ENCODE measurements around the gene FGF12. TPM values are rescaled to one million over a fixed set of nuclear protein-coding genes. Genes with fewer than 3 reads are reported as not detected.

The FGF12 gene
- total RNA-seq, 1 donor from 2014 or later, result 9.8 TPM

DNA sequence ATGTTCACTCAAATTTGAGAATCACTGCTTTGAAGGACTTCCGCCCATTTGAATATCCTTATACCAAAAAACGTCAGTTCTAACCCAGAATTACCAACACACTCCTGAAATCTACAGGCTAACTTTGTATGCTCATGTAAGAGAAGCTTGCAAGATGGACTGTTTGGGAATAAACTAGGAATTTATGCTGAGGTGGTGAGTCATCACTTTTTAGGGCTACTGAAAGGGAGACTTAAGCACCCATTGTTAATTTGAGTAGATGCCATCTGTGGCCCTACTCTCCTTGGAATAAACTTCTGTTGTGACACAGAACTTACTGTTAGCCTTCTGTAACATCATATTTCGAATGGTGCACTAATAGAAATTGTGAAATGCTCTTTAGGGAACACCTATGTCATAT is 74.6 kb downstream of the FGF12 start:
- no peaks in the 10 kb centered on the region for H3K9me3 Mint-ChIP-seq
- no peaks in the 10 kb centered on the region for H3K27me3 Mint-ChIP-seq
- H3K4me3 Mint-ChIP-seq, result no peak overlapping the region
- no peaks in the 10 kb centered on the region for H3K36me3 Mint-ChIP-seq
- DNase-seq (ENCODE audit: extremely low spot score, unreplicated experiment), result no peak
- no peaks in the 10 kb centered on the region for H3K4me1 Mint-ChIP-seq (ENCODE audit: unreplicated experiment)
- no peak overlapping the region for H3K27ac Mint-ChIP-seq
- TF ChIP-seq CTCF (conservative IDR thresholded peaks at IDR 0.05), result no peak

DNA sequence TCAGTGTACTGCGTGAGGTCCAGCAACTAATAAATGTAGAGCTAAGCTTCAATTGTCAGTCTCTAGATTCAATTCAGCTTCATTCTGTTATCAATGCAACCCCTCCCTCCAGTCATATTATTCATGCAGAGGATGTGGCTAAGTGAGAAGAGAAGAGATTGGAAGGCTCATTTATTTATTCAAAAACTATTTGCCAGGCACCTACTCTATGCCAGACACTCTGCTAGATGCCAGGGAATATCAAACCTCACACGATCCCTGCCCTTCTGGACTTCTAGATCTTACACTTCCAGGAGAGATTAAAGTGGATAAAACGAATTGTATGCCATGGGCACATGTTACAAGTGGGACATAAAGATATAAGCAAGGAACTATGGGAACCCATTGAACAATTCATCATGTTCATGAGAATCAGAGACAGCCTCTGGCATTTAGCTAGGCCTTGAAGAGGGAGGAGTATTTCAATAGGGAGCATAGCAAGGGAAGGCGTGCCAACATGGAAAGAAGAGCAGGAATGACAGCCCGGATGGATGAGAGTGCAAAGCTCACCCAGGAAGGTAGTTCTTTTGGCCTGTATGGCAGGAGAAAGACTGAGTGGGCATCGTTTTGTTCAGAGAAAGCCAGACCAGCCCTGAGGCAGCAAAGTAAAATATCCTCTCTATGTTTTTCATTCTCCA is 75.4 kb downstream of the FGF12 start:
- no peak for TF ChIP-seq CTCF (conservative IDR thresholded peaks at IDR 0.05)
- no peaks in the 10 kb centered on the region for H3K4me1 Mint-ChIP-seq (ENCODE audit: unreplicated experiment)
- DNase-seq (ENCODE audit: extremely low spot score, unreplicated experiment), result no peak
- H3K9me3 Mint-ChIP-seq, result no peaks in the 10 kb centered on the region
- no peak overlapping the region for H3K27ac Mint-ChIP-seq
- no peaks in the 10 kb centered on the region for H3K36me3 Mint-ChIP-seq
- no peaks in the 10 kb centered on the region for H3K27me3 Mint-ChIP-seq
- no peak overlapping the region for H3K4me3 Mint-ChIP-seq

GRCh38 chr3:192645437-192645836 is 81.9 kb downstream of the FGF12 start:
- Mint-ChIP-seq H3K9me3 (no peaks in the 10 kb centered on the region), H3K27me3 (no peaks in the 10 kb centered on the region), H3K36me3 (no peaks in the 10 kb centered on the region), H3K4me3 (no peak overlapping the region), H3K27ac (no peak overlapping the region), H3K4me1 (ENCODE audit: unreplicated experiment) (no peaks in the 10 kb centered on the region)
- TF ChIP-seq CTCF (conservative IDR thresholded peaks at IDR 0.05), result no peak
- no peak for DNase-seq (ENCODE audit: extremely low spot score, unreplicated experiment)

DNA sequence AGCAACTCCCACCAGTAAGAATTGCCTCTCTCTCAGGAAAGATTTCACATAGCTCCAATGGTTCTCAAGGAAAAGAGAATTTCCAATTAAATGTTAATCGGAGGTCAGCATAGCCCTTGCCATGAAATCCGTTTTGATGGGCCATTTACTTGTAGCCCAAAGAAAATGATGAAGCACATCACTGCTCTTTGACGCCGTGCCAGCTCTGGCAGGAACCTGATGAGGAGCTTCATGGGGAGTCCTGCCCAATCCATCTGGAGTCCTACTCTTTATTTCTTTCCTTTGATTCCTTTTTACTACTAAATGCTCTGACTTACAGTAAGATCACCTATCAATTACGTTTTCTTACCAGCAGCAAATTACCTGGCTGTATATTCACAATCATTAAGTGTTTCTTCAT is 84.7 kb downstream of the FGF12 start:
- H3K27ac Mint-ChIP-seq, result no peak overlapping the region

DNA sequence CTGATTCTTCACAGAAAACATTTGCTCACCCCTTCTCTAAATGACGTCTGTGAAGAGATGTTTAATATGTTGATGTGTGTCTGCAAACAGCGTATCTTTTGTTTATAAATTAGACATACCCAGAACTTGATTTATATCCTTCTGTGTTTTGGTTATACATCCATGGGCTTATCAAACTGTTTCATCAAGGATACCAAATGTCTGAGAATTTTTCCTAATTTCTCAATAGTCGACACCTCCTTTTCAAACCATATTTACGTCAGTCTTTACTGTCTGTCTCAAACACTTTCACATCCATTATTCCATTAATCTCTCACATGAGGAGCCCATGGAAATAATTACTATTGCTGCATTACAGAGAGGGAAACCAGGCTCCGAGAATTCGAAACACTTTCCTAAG is 85.4 kb downstream of the FGF12 start:
- Mint-ChIP-seq H3K27me3 (no peaks in the 10 kb centered on the region), H3K9me3 (no peaks in the 10 kb centered on the region), H3K4me1 (ENCODE audit: unreplicated experiment) (no peaks in the 10 kb centered on the region), H3K27ac (no peak overlapping the region), H3K4me3 (no peak overlapping the region), H3K36me3 (no peaks in the 10 kb centered on the region)
- no peak for DNase-seq (ENCODE audit: extremely low spot score, unreplicated experiment)
- TF ChIP-seq CTCF (conservative IDR thresholded peaks at IDR 0.05), result no peak

More for the DNA sequence above, 84.7 kb downstream of the FGF12 start:
- no peak overlapping the region for H3K4me3 Mint-ChIP-seq
- DNase-seq (ENCODE audit: extremely low spot score, unreplicated experiment), result no peak
- H3K36me3 Mint-ChIP-seq, result no peaks in the 10 kb centered on the region
- no peaks in the 10 kb centered on the region for H3K4me1 Mint-ChIP-seq (ENCODE audit: unreplicated experiment)
- H3K9me3 Mint-ChIP-seq, result no peaks in the 10 kb centered on the region
- TF ChIP-seq CTCF (conservative IDR thresholded peaks at IDR 0.05), result no peak
- no peaks in the 10 kb centered on the region for H3K27me3 Mint-ChIP-seq

GRCh38 chr3:192639987-192640386 is 87.4 kb downstream of the FGF12 start:
- H3K4me1 Mint-ChIP-seq (ENCODE audit: unreplicated experiment), result no peaks in the 10 kb centered on the region
- no peaks in the 10 kb centered on the region for H3K36me3 Mint-ChIP-seq
- no peak for DNase-seq (ENCODE audit: extremely low spot score, unreplicated experiment)
- H3K27me3 Mint-ChIP-seq, result no peaks in the 10 kb centered on the region
- H3K4me3 Mint-ChIP-seq, result no peak overlapping the region
- TF ChIP-seq CTCF (conservative IDR thresholded peaks at IDR 0.05), result no peak
- H3K9me3 Mint-ChIP-seq, result no peaks in the 10 kb centered on the region
- no peak overlapping the region for H3K27ac Mint-ChIP-seq

All from type B pancreatic cell (in vitro differentiated cells).